ENCODE results near the gene NEUROG3. TPM values are rescaled to one million over a fixed set of nuclear protein-coding genes. Genes with fewer than 3 reads are reported as not detected.

NEUROG3 gene
- polyA plus RNA-seq, 2 of the 4 experiments (the other 2 are of a cell fraction), result not detected

DNA sequence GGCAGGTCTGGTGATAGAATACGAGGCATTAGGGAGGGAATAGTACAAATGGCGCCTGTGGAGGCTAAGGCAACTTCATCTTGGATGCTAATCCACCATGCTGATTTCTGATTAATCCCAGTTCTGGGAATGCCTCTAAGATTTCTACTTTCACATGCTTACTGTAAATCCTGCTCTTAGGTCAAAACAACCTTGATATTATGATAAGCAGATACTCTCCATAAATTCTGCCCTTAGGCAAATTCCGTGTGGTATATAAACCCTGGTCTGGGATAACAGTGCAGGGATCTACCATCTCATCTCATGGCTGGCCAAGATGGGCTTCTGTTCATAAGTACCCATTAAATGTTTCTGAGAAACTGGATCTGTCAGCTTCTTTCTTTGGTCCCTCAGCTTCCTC lies 11.4 kb upstream of the NEUROG3 start:
- Histone ChIP-seq H3K4me2 (no peak overlapping the region), H3K4me1 (no peaks in the 10 kb centered on the region), H3K9me3 (no peaks in the 10 kb centered on the region), H3K4me3 (no peak overlapping the region), H3K27ac (no peak overlapping the region)
- POLR2A ChIA-PET, result no interaction called here
- DNase-seq (ENCODE audit: low read depth in 1 of 2, low spot score in 1 of 2) (no peak), ATAC-seq (no peak), FAIRE-seq (no peak)
- CTCF ChIA-PET, result interaction anchor here (1.8 to 2.5 kb wide), 4 partner anchors 8 to 60 kb away, joined by 3 to 15 read pairs (median 5); partner anchors contain the start of gene NEUROG3
- 5% methylated on average over 3 of the region's 3 CpGs for WGBS (ENCODE audit: missing lambda C conversion rate)
- TF ChIP-seq BHLHE40 (IDR thresholded peaks at IDR 0.05; ENCODE audit: low read depth, low read length) (no peak), RARB (CRISPR knock-in tag; IDR thresholded peaks at IDR 0.05) (no peak), ESRRA (IDR thresholded peaks at IDR 0.05; ENCODE audit: borderline replicate concordance, low read length) (no peak), NPAS2 (CRISPR knock-in tag; IDR thresholded peaks at IDR 0.05; ENCODE audit: borderline replicate concordance) (no peak)
- TF ChIP-seq, protein P1, sequence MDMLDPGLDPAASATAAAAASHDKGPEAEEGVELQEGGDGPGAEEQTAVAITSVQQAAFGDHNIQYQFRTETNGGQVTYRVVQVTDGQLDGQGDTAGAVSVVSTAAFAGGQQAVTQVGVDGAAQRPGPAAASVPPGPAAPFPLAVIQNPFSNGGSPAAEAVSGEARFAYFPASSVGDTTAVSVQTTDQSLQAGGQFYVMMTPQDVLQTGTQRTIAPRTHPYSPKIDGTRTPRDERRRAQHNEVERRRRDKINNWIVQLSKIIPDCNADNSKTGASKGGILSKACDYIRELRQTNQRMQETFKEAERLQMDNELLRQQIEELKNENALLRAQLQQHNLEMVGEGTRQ (IDR thresholded peaks at IDR 0.05), result no peak

DNA sequence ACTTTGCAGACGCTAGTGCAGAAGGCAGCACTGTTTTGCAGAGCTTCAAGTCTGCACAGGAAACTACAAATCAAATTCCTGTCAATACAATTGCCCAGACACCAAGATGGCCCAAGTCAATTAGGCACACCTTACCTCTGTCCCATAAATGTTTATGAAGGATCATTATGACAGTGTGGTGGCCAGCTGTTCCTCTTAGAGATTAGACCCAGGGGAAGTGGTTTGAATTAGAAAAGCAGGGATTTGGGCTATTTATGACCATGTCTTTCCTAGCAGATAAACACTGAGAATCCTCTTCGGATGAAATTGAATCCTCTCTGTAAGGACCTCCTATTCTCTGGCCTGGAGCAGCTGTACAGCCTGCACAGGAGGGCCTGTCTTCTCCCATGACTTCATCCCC lies 9.9 kb upstream of the NEUROG3 start:
- H3K4me3 ChIP-seq, result no peak overlapping the region
- WGBS (ENCODE audit: missing lambda C conversion rate), result 34% methylated on average over 2 of the region's 2 CpGs
- no peak for FAIRE-seq
- DNase-seq (ENCODE audit: low read depth in 1 of 2, low spot score in 1 of 2), result no peak
- no peaks in the 10 kb centered on the region for H3K9me3 ChIP-seq
- ChIA-PET POLR2A (no interaction called here), CTCF (interaction anchor here (0.9 to 2.5 kb wide), 6 partner anchors 9 to 156 kb away, joined by 3 to 15 read pairs (median 3); partner anchors contain the start of gene NEUROG3)
- TF ChIP-seq KDM1A (IDR thresholded peaks at IDR 0.05; ENCODE audit: low read depth) (no peak), ESRRA (IDR thresholded peaks at IDR 0.05; ENCODE audit: borderline replicate concordance, low read length) (no peak), NFE2L2 (conservative IDR thresholded peaks at IDR 0.05; ENCODE audit: low read length) (no peak), KDM5A (IDR thresholded peaks at IDR 0.05) (no peak), JUNB (IDR thresholded peaks at IDR 0.05) (no peak), TFCP2L1 (CRISPR knock-in tag; IDR thresholded peaks at IDR 0.05) (no peak), HOXB5 (CRISPR knock-in tag; IDR thresholded peaks at IDR 0.05) (no peak), ZFP36 (IDR thresholded peaks at IDR 0.05; ENCODE audit: borderline replicate concordance, partially characterized antibody) (no peak), HDAC2 (IDR thresholded peaks at IDR 0.05) (no peak), ZSCAN20 (CRISPR knock-in tag; IDR thresholded peaks at IDR 0.05) (no peak), MYC (IDR thresholded peaks at IDR 0.05; ENCODE audit: borderline replicate concordance, low read length) (no peak), SREBF2 (IDR thresholded peaks at IDR 0.05) (no peak), RARB (CRISPR knock-in tag; IDR thresholded peaks at IDR 0.05) (no peak), CHD4 (IDR thresholded peaks at IDR 0.05; ENCODE audit: borderline replicate concordance) (no peak)
- TF ChIP-seq, protein P2, sequence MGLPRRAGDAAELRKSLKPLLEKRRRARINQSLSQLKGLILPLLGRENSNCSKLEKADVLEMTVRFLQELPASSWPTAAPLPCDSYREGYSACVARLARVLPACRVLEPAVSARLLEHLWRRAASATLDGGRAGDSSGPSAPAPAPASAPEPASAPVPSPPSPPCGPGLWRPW (IDR thresholded peaks at IDR 0.05), result no peak
- TF ChIP-seq, protein P3, sequence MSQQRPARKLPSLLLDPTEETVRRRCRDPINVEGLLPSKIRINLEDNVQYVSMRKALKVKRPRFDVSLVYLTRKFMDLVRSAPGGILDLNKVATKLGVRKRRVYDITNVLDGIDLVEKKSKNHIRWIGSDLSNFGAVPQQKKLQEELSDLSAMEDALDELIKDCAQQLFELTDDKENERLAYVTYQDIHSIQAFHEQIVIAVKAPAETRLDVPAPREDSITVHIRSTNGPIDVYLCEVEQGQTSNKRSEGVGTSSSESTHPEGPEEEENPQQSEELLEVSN (IDR thresholded peaks at IDR 0.05; ENCODE audit: borderline replicate concordance, low read depth), result no peak
- TF ChIP-seq, protein P1 (IDR thresholded peaks at IDR 0.05), result no peak
- TF ChIP-seq, protein P4, sequence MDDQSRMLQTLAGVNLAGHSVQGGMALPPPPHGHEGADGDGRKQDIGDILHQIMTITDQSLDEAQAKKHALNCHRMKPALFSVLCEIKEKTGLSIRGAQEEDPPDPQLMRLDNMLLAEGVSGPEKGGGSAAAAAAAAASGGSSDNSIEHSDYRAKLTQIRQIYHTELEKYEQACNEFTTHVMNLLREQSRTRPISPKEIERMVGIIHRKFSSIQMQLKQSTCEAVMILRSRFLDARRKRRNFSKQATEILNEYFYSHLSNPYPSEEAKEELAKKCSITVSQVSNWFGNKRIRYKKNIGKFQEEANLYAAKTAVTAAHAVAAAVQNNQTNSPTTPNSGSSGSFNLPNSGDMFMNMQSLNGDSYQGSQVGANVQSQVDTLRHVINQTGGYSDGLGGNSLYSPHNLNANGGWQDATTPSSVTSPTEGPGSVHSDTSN (IDR thresholded peaks at IDR 0.05), result no peak
- H3K4me2 ChIP-seq, result no peak overlapping the region
- H3K27ac ChIP-seq, result no peak overlapping the region
- no peak for ATAC-seq
- H3K4me1 ChIP-seq, result no peaks in the 10 kb centered on the region

DNA sequence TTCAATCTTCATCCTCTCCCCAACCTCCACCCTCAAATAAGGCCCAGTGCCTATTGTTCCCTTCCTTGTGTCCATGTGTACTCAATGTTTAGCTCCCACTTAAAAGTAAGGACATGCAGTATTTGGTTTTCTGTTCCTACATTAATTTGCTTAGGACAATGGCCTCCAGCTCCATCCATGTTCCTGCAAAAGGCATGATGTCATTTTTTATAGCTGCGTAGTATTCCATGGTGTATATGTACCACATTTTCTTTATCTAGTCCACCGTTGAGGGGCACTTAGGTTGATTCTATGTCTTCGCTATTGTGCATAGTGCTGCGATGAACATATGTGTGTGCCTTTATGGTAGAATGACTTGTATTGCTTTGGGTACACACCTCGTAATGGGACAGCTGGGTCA lies 7.2 kb upstream of the NEUROG3 start:
- ChIA-PET POLR2A (no interaction called here), CTCF (interaction anchor here (1.3 to 1.6 kb wide), 2 partner anchors 19 to 64 kb away, joined by 3 to 4 read pairs; no protein-coding TSS in a partner anchor)
- DNase-seq (ENCODE audit: low read depth in 1 of 2, low spot score in 1 of 2) (no peak), FAIRE-seq (no peak), ATAC-seq (no peak)
- Histone ChIP-seq H3K4me2 (no peak overlapping the region), H3K4me1 (no peaks in the 10 kb centered on the region), H3K27ac (no peak overlapping the region), H3K4me3 (no peak overlapping the region), H3K9me3 (no peaks in the 10 kb centered on the region)
- TF ChIP-seq ESRRA (IDR thresholded peaks at IDR 0.05; ENCODE audit: borderline replicate concordance, low read length) (no peak), FOSB (CRISPR knock-in tag; IDR thresholded peaks at IDR 0.05) (no peak), MAFK (IDR thresholded peaks at IDR 0.05; ENCODE audit: partially characterized antibody) (no peak), RAD21 (conservative IDR thresholded peaks at IDR 0.05 in 1 of 2, IDR thresholded peaks at IDR 0.05 in 1 of 2) (no peak)
- TF ChIP-seq, protein P2 (IDR thresholded peaks at IDR 0.05), result no peak
- 22% methylated on average over 5 of the region's 5 CpGs for WGBS (ENCODE audit: missing lambda C conversion rate)
